ENCODE measurements around the gene KIF27. TPM values are rescaled to one million over a fixed set of nuclear protein-coding genes. Genes with fewer than 3 reads are reported as not detected.

KIF27 gene
- polyA plus RNA-seq (2013, experiment 1 of 2): 8.2 TPM
- polyA plus RNA-seq (2013, experiment 2 of 2): 7.9 TPM

GRCh38 chr9:83920927-83921707 lies at the start of gene KIF27:
Gene KIF27 (minus strand): TSS chr9:83921432. CDS start chr9:83915591, 5,841 bp downstream.
- Histone ChIP-seq H3K27me3 (ENCODE audit: control insufficient read depth in 3 of 3, insufficient read depth in 3 of 3, low read depth in 1 of 3, low read length in 3 of 3) (no peaks in the 10 kb centered on the region), H3K79me1 (ENCODE audit: low read depth, low read length) (no peaks in the 10 kb centered on the region), H2BK120ac (ENCODE audit: low read depth, low read length) (no peak within 1 kb of the TSS), H3K14ac (ENCODE audit: low read length) (no peak within 1 kb of the TSS), H2AFZ (ENCODE audit: low read length) (peak within 1 kb of the TSS; percentile 83), H3K4ac (ENCODE audit: low read length) (no peak within 1 kb of the TSS), H2BK12ac (ENCODE audit: low read length) (no peak within 1 kb of the TSS), H2BK15ac (ENCODE audit: low read length) (no peak within 1 kb of the TSS), H3K36me3 (replicated peaks in 1 of 2; ENCODE audit: control insufficient read depth in 2 of 2, insufficient read depth in 2 of 2, low read length in 2 of 2) (peaks cover 0 to 17% of the 10 kb centered on the region in 2 donors), H4K91ac (ENCODE audit: low read depth, low read length, poor library complexity) (no peak within 1 kb of the TSS), H3K4me2 (ENCODE audit: insufficient read depth, low read length, poor library complexity, severe bottlenecking) (peak within 1 kb of the TSS; percentile 42), H2AK5ac (ENCODE audit: low read depth, low read length) (no peak within 1 kb of the TSS), H3K4me1 (ENCODE audit: control insufficient read depth in 2 of 2, insufficient read depth in 1 of 2, low read depth in 1 of 2, low read length in 2 of 2) (peaks cover 1 to 5% of the 10 kb centered on the region in 2 donors), H3K27ac (replicated peaks; ENCODE audit: low read length) (peak within 1 kb of the TSS; percentile 89), H3K9ac (ENCODE audit: low read depth, low read length, poor library complexity) (peak within 1 kb of the TSS; percentile 84), H3K9me3 (replicated peaks in 1 of 2; ENCODE audit: control insufficient read depth in 2 of 2, insufficient read depth in 1 of 2, low read depth in 1 of 2, low read length in 2 of 2) (no peaks in the 10 kb centered on the region), H4K8ac (ENCODE audit: low read depth, low read length) (no peak within 1 kb of the TSS), H3K4me3 (ENCODE audit: low read length in 2 of 2) (peak within 1 kb of the TSS; percentile 56 to 77), H3K18ac (ENCODE audit: low read length) (peak within 1 kb of the TSS; percentile 89), H2BK5ac (ENCODE audit: low read length) (no peak within 1 kb of the TSS), H3K23ac (ENCODE audit: low read depth, low read length, poor library complexity) (peak within 1 kb of the TSS; percentile 85)
- no CpG with 5 or more reads among the region's 92 CpGs for WGBS, 2 donors (ENCODE audit: extremely low coverage in 2 of 2, insufficient read length in 2 of 2, insufficient replicate concordance in 1 of 2)
- peak; percentile 96 for DNase-seq (ENCODE audit: low spot score)

- Histone ChIP-seq H2BK15ac (ENCODE audit: low read length) (no peak overlapping the region), H3K79me1 (ENCODE audit: low read depth, low read length) (peaks cover 2% of the 10 kb centered on the region), H2AFZ (ENCODE audit: low read length) (no peak overlapping the region), H3K27ac (replicated peaks; ENCODE audit: low read length) (no peak overlapping the region), H3K4me2 (ENCODE audit: insufficient read depth, low read length, poor library complexity, severe bottlenecking) (no peak overlapping the region), H3K14ac (ENCODE audit: low read length) (no peak overlapping the region), H3K23ac (ENCODE audit: low read depth, low read length, poor library complexity) (no peak overlapping the region), H3K4me1 (ENCODE audit: control insufficient read depth in 2 of 2, insufficient read depth in 1 of 2, low read depth in 1 of 2, low read length in 2 of 2) (no peaks in the 10 kb centered on the region), H4K91ac (ENCODE audit: low read depth, low read length, poor library complexity) (no peak overlapping the region), H2BK12ac (ENCODE audit: low read length) (no peak overlapping the region), H3K27me3 (ENCODE audit: control insufficient read depth in 3 of 3, insufficient read depth in 3 of 3, low read depth in 1 of 3, low read length in 3 of 3) (peaks cover 0 to 1% (median 0%) of the 10 kb centered on the region in 3 experiments), H4K8ac (ENCODE audit: low read depth, low read length) (no peak overlapping the region), H3K18ac (ENCODE audit: low read length) (no peak overlapping the region), H3K36me3 (replicated peaks in 1 of 2; ENCODE audit: control insufficient read depth in 2 of 2, insufficient read depth in 2 of 2, low read length in 2 of 2) (peaks cover 18 to 87% of the 10 kb centered on the region in 2 donors), H2BK5ac (ENCODE audit: low read length) (no peak overlapping the region), H2BK120ac (ENCODE audit: low read depth, low read length) (no peak overlapping the region), H3K9me3 (replicated peaks in 1 of 2; ENCODE audit: control insufficient read depth in 2 of 2, insufficient read depth in 1 of 2, low read depth in 1 of 2, low read length in 2 of 2) (no peaks in the 10 kb centered on the region), H2AK5ac (ENCODE audit: low read depth, low read length) (no peak overlapping the region), H3K4ac (ENCODE audit: low read length) (no peak overlapping the region), H3K9ac (ENCODE audit: low read depth, low read length, poor library complexity) (no peak overlapping the region), H3K4me3 (ENCODE audit: low read length in 2 of 2) (no peak overlapping the region)
- no peak for DNase-seq (ENCODE audit: low spot score)
- 100% methylated on average over 1 of the region's 3 CpGs for WGBS, 2 donors (ENCODE audit: extremely low coverage in 2 of 2, insufficient read length in 2 of 2, insufficient replicate concordance in 1 of 2)
Measured at GRCh38 chr9:83969602-83970001, 48.4 kb upstream of the KIF27 start.

- H3K9ac ChIP-seq (ENCODE audit: low read depth, low read length, poor library complexity): no peak overlapping the region
- H3K4me1 ChIP-seq (ENCODE audit: control insufficient read depth in 2 of 2, insufficient read depth in 1 of 2, low read depth in 1 of 2, low read length in 2 of 2): no peaks in the 10 kb centered on the region
- no CpG with 5 or more reads among the region's 1 CpG for WGBS, 2 donors (ENCODE audit: extremely low coverage in 2 of 2, insufficient read length in 2 of 2, insufficient replicate concordance in 1 of 2)
- H3K27me3 ChIP-seq (ENCODE audit: control insufficient read depth in 3 of 3, insufficient read depth in 3 of 3, low read depth in 1 of 3, low read length in 3 of 3): peaks cover 0 to 1% (median 0%) of the 10 kb centered on the region in 3 experiments
- H4K8ac ChIP-seq (ENCODE audit: low read depth, low read length): no peak overlapping the region
- no peak for DNase-seq (ENCODE audit: low spot score)
- H3K14ac ChIP-seq (ENCODE audit: low read length): no peak overlapping the region
- no peak overlapping the region for H4K91ac ChIP-seq (ENCODE audit: low read depth, low read length, poor library complexity)
- H3K4ac ChIP-seq (ENCODE audit: low read length): no peak overlapping the region
- no peak overlapping the region for H3K18ac ChIP-seq (ENCODE audit: low read length)
- H3K4me3 ChIP-seq (ENCODE audit: low read length in 2 of 2): no peak overlapping the region
- no peak overlapping the region for H2BK12ac ChIP-seq (ENCODE audit: low read length)
- H3K79me1 ChIP-seq (ENCODE audit: low read depth, low read length): no peaks in the 10 kb centered on the region
- H3K23ac ChIP-seq (ENCODE audit: low read depth, low read length, poor library complexity): no peak overlapping the region
- H3K9me3 ChIP-seq (replicated peaks in 1 of 2; ENCODE audit: control insufficient read depth in 2 of 2, insufficient read depth in 1 of 2, low read depth in 1 of 2, low read length in 2 of 2): no peaks in the 10 kb centered on the region
- no peak overlapping the region for H2BK15ac ChIP-seq (ENCODE audit: low read length)
- peaks cover 9 to 62% of the 10 kb centered on the region in 2 donors for H3K36me3 ChIP-seq (replicated peaks in 1 of 2; ENCODE audit: control insufficient read depth in 2 of 2, insufficient read depth in 2 of 2, low read length in 2 of 2)
- H2BK120ac ChIP-seq (ENCODE audit: low read depth, low read length): no peak overlapping the region
- H3K4me2 ChIP-seq (ENCODE audit: insufficient read depth, low read length, poor library complexity, severe bottlenecking): no peak overlapping the region
- no peak overlapping the region for H2AK5ac ChIP-seq (ENCODE audit: low read depth, low read length)
- H2AFZ ChIP-seq (ENCODE audit: low read length): no peak overlapping the region
- no peak overlapping the region for H2BK5ac ChIP-seq (ENCODE audit: low read length)
- H3K27ac ChIP-seq (replicated peaks; ENCODE audit: low read length): no peak overlapping the region
Measured at GRCh38 chr9:83967073-83967472, 45.8 kb upstream of the KIF27 start.

- Histone ChIP-seq H2AFZ (ENCODE audit: low read length) (no peak overlapping the region), H3K27ac (replicated peaks; ENCODE audit: low read length) (peak overlapping the region; percentile 5), H3K4me3 (ENCODE audit: low read length in 2 of 2) (no peak overlapping the region), H2AK5ac (ENCODE audit: low read depth, low read length) (no peak overlapping the region), H2BK120ac (ENCODE audit: low read depth, low read length) (no peak overlapping the region), H3K27me3 (ENCODE audit: control insufficient read depth in 3 of 3, insufficient read depth in 3 of 3, low read depth in 1 of 3, low read length in 3 of 3) (peaks cover 0 to 1% (median 0%) of the 10 kb centered on the region in 3 experiments), H2BK5ac (ENCODE audit: low read length) (no peak overlapping the region), H3K9ac (ENCODE audit: low read depth, low read length, poor library complexity) (no peak overlapping the region), H3K79me1 (ENCODE audit: low read depth, low read length) (no peaks in the 10 kb centered on the region), H3K4me1 (ENCODE audit: control insufficient read depth in 2 of 2, insufficient read depth in 1 of 2, low read depth in 1 of 2, low read length in 2 of 2) (no peaks in the 10 kb centered on the region), H3K36me3 (replicated peaks in 1 of 2; ENCODE audit: control insufficient read depth in 2 of 2, insufficient read depth in 2 of 2, low read length in 2 of 2) (peaks cover 3 to 53% of the 10 kb centered on the region in 2 donors), H2BK12ac (ENCODE audit: low read length) (no peak overlapping the region), H3K18ac (ENCODE audit: low read length) (no peak overlapping the region), H3K4me2 (ENCODE audit: insufficient read depth, low read length, poor library complexity, severe bottlenecking) (no peak overlapping the region), H3K23ac (ENCODE audit: low read depth, low read length, poor library complexity) (no peak overlapping the region), H3K14ac (ENCODE audit: low read length) (no peak overlapping the region), H4K8ac (ENCODE audit: low read depth, low read length) (no peak overlapping the region), H3K4ac (ENCODE audit: low read length) (no peak overlapping the region), H2BK15ac (ENCODE audit: low read length) (no peak overlapping the region), H4K91ac (ENCODE audit: low read depth, low read length, poor library complexity) (no peak overlapping the region), H3K9me3 (replicated peaks in 1 of 2; ENCODE audit: control insufficient read depth in 2 of 2, insufficient read depth in 1 of 2, low read depth in 1 of 2, low read length in 2 of 2) (no peaks in the 10 kb centered on the region)
- DNase-seq (ENCODE audit: low spot score): no peak
- WGBS, 2 donors (ENCODE audit: extremely low coverage in 2 of 2, insufficient read length in 2 of 2, insufficient replicate concordance in 1 of 2): no CpG with 5 or more reads among the region's 8 CpGs
Measured at GRCh38 chr9:83966209-83966582, 45.0 kb upstream of the KIF27 start.
